IgD-negative memory B cell (primary cell): ENCODE results near the gene ZYG11A. TPM values are rescaled to one million over a fixed set of nuclear protein-coding genes. Genes with fewer than 3 reads are reported as not detected.
"Not testable (repeated sequence)": the region's sequence is repeated elsewhere in the genome, so short reads cannot be mapped to it uniquely, and the experiment has no call there.

Experiments
- H3K27ac Mint-ChIP-seq, 3 donors: one replicate each; pipeline ENCODE4 v1.8.0; 2020 to 2022; ENCODE audit warnings: mild to moderate bottlenecking in 3 of 3, mixed read lengths in 3 of 3, moderate library complexity in 1 of 3
- H3K27me3 Mint-ChIP-seq: one replicate; pipeline ENCODE4 v1.8.0; 2021; ENCODE audit warnings: mixed read lengths
- H3K36me3 Mint-ChIP-seq: one replicate; pipeline ENCODE4 v1.8.0; 2020; ENCODE audit warnings: mild to moderate bottlenecking, mixed read lengths
- H3K4me1 Mint-ChIP-seq, 3 donors: one replicate each; pipeline ENCODE4 v1.8.0; 2020 to 2022; ENCODE audit warnings: mixed read lengths in 3 of 3, mild to moderate bottlenecking in 1 of 3
- H3K4me3 Mint-ChIP-seq, 4 donors: one replicate each; pipeline ENCODE4 v1.8.0; 2020 to 2022; ENCODE audit warnings: mild to moderate bottlenecking in 4 of 4, mixed read lengths in 4 of 4, moderate library complexity in 3 of 4
- H3K9me3 Mint-ChIP-seq, 3 donors: one replicate each; pipeline ENCODE4 v1.8.0; 2020 to 2021; ENCODE audit warnings: mixed read lengths in 3 of 3, mild to moderate bottlenecking in 1 of 3
- polyA plus RNA-seq: library from polyadenylated mRNA; unstranded; fragments of 300-500 nt; fragmentation: Illumina TruSeq; gene quantifications from one replicate; pipeline ENCODE4 v1.2.3, GENCODE V29; 2021

Gene ZYG11A
- 0.33 TPM for polyA plus RNA-seq

DNA sequence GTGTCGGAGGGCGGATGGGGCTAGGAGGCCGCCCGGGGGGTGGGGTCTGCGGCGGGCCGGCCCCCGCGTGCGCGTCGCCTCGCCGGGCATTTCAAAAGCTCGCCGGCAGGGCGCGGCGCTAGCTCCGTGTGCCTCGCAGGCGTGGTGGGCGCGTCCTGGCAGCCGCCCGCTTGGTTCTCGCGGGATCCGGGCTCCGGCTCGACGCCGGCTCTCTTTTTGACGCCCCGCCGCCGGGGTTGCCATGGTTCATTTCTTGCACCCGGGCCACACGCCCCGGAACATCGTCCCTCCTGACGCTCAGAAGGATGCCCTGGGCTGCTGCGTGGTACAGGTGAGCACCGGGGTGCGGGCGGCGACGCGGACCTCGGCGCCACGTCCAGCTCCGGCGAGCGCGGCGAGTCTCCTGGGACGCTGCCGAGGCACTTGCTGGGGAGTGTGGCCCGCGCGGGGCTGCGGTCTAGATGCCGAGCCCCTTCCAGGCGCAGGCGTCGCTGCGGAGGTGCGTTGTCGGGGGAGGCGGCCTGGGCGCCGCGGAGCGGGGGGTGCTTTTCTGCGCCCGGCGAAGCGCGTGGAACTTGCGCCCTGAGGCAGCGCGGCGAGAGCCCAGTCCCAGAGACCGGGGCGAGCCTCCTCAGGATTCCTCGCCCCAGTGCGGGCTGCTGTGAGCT, at the start of gene ZYG11A:
Gene ZYG11A, plus strand, starts transcription at position 118 of the 668 bp plus-strand sequence. Its CDS starts 124 bp downstream, at position 242.
- peak within 1 kb of the TSS; percentile 83 to 94 (median 88) for H3K4me3 Mint-ChIP-seq
- no peaks in the 10 kb centered on the region for H3K36me3 Mint-ChIP-seq
- H3K4me1 Mint-ChIP-seq, result peaks cover 3 to 10% (median 5%) of the 10 kb centered on the region in 3 donors
- H3K9me3 Mint-ChIP-seq, result no peaks in the 10 kb centered on the region
- peak within 1 kb of the TSS; percentile 60 to 89 (median 78) for H3K27ac Mint-ChIP-seq
- peaks cover 10% of the 10 kb centered on the region for H3K27me3 Mint-ChIP-seq

- H3K36me3 Mint-ChIP-seq, H3K4me3 Mint-ChIP-seq, H3K27me3 Mint-ChIP-seq, H3K4me1 Mint-ChIP-seq, H3K9me3 Mint-ChIP-seq: not testable (repeated sequence)
- peak overlapping the region in 1 of 3 donors; percentile 67 for H3K27ac Mint-ChIP-seq
Measured at GRCh38 chr1:52793717-52794116, 48.8 kb upstream of the ZYG11A start.

DNA sequence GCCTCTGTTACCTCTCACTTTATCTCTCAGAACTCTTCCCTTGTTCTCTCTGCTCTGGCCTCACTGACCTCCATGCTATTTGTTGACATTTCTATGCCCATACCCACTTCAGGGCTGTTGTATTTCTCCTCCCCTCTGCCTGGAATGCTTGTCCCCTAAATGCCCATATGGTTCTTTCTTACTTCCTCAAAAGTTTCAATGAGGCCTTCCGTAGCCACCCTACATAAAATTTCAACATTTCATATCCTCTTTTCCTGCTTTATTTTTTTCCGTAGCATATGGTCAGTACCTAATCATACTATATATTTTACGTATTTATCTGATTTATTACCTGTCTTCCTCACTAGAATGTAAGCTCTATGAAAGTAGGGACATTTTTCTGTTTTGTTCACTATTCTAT, 47.1 kb upstream of the ZYG11A start:
- Mint-ChIP-seq H3K4me1 (no peaks in the 10 kb centered on the region), H3K27me3 (no peaks in the 10 kb centered on the region), H3K9me3 (no peaks in the 10 kb centered on the region), H3K4me3 (no peak overlapping the region), H3K27ac (no peak overlapping the region), H3K36me3 (no peaks in the 10 kb centered on the region)

DNA sequence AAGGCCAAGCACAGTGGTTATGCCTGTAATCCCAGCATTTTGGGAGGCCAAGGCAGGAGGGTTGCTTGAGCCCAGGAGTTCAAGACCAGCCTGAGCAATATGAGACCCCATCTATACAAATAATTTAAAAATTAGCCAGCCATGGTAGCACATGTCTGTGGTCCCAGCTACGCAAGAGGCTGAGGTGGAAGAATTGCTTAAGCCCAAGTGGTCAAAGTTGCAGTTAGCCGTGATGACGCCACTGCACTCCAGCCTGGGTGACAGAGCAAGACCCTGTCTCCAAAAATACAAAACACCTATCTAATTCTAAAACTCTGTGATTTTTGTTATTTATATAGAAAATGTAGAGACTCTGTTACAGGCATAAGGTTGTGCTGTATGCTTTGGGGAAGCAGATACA, 44.2 kb upstream of the ZYG11A start:
- Mint-ChIP-seq H3K4me1 (no peaks in the 10 kb centered on the region), H3K27me3 (no peaks in the 10 kb centered on the region), H3K4me3 (no peak overlapping the region), H3K9me3 (no peaks in the 10 kb centered on the region), H3K36me3 (no peaks in the 10 kb centered on the region), H3K27ac (no peak overlapping the region)

- Mint-ChIP-seq H3K9me3 (no peaks in the 10 kb centered on the region), H3K27me3 (no peaks in the 10 kb centered on the region), H3K36me3 (no peaks in the 10 kb centered on the region), H3K4me1 (no peaks in the 10 kb centered on the region), H3K27ac (no peak overlapping the region), H3K4me3 (no peak overlapping the region)
Measured at GRCh38 chr1:52801011-52801410, 41.5 kb upstream of the ZYG11A start.

DNA sequence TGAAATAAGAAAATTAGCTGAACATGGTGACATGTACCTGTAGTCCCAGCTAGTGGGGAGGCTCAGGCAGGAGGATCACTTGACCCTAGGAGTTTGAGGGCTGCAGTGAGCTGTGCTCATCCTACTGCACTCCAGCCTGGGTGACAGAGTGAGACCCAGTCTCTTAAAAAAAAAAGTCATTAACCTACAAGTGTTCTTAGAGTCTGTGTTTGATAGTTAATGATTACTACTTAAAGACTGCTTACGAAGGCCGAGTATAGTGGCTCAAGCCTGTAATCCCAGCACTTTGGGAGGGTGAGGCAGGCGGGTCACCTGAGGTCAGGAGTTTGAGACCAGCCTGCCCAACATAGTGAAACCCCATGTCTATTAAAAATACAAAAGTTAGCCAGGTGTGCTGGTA, 38.5 kb upstream of the ZYG11A start:
- not testable (repeated sequence) for H3K4me1 Mint-ChIP-seq, H3K4me3 Mint-ChIP-seq, H3K36me3 Mint-ChIP-seq, H3K9me3 Mint-ChIP-seq, H3K27me3 Mint-ChIP-seq, H3K27ac Mint-ChIP-seq

DNA sequence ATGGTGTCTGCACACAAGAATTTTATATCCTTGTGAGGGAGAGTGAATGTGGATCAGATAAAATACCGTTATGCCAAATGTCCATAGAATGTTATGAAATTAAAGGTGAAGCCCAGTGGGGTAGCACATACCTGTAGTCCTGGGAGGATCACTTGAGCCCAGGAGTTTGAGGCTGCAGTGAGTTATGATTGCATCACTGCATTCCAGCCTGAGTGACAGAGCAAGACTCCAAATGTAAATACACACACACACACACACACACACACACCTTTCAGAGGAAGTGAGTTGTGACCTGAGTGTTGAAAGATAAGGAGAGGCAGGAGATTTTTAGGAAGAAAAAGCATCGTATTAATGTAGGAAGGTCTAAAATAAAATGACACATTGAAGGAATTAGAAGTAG, 28.1 kb upstream of the ZYG11A start:
- H3K27ac Mint-ChIP-seq, result no peak overlapping the region
- H3K27me3 Mint-ChIP-seq, result no peaks in the 10 kb centered on the region
- peaks cover 5% of the 10 kb centered on the region for H3K36me3 Mint-ChIP-seq
- no peaks in the 10 kb centered on the region for H3K9me3 Mint-ChIP-seq
- peaks cover 0 to 2% (median 0%) of the 10 kb centered on the region in 3 donors for H3K4me1 Mint-ChIP-seq
- H3K4me3 Mint-ChIP-seq, result no peak overlapping the region

DNA sequence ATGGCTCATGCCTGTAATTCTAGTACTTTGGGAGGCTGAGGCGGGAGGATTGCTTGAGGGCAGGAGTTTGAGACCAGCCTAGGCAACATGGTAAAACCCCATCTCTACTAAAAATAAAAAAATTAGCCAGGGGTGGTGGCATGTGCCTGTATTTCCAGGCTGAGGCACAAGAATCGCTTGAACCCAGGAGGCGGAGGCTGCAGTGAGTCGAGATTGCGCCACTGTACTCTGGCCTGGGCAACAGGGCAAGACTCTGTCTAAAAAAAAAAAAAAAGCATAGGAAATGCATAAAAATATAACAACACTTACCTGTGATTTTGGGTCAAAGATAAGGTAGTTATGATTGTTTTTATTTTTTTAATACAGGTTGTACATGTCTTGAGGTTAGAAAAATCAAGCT, 21.7 kb upstream of the ZYG11A start:
- H3K27me3 Mint-ChIP-seq, H3K9me3 Mint-ChIP-seq, H3K4me3 Mint-ChIP-seq, H3K27ac Mint-ChIP-seq, H3K36me3 Mint-ChIP-seq, H3K4me1 Mint-ChIP-seq: not testable (repeated sequence)

GRCh38 chr1:52825868-52826267, 16.7 kb upstream of the ZYG11A start:
- H3K4me1 Mint-ChIP-seq, result peaks cover 0 to 3% (median 0%) of the 10 kb centered on the region in 3 donors
- peaks cover 8% of the 10 kb centered on the region for H3K36me3 Mint-ChIP-seq
- no peaks in the 10 kb centered on the region for H3K27me3 Mint-ChIP-seq
- no peaks in the 10 kb centered on the region for H3K9me3 Mint-ChIP-seq
- H3K4me3 Mint-ChIP-seq, result no peak overlapping the region
- H3K27ac Mint-ChIP-seq, result no peak overlapping the region

DNA sequence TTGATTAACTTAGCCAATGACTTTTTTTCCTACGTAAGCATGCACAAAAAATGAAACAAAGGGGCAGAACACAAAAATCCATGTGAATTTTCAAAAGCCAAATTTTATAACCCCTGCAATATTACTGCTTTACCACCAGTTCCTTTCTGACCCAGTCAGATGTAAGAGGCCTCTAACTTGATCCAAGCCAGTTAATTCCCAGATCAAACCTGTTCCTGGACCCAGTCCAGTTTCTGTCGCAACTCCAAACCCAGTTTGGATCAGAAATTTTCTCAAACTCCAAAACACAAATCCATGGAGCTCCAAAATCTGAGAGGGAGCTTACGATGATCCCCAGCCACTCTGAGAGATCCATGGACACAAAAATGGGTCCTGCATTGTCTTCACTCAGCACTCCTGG, 7.8 kb upstream of the ZYG11A start:
- Mint-ChIP-seq H3K4me3 (no peak overlapping the region), H3K27me3 (no peaks in the 10 kb centered on the region), H3K9me3 (no peaks in the 10 kb centered on the region), H3K4me1 (no peaks in the 10 kb centered on the region), H3K36me3 (peaks cover 2% of the 10 kb centered on the region), H3K27ac (no peak overlapping the region)

DNA sequence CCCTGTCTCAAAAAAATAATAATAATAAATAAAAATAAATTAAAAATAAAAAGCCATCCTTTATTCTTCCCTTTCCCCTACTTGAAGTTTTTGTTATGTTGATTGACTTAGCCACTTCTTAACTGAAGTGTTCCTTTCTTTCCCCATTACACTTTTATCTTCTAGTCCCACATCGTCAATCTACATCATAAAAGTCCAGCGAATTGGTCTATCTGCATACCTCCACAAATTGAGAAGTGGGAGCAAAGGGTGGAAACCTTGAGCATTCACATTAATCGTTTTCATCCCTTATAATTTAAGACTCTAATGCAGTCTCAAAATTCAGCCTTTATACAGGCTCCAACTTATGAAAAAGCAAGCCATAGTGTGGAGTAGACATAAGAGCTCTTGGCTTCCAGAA, 6.5 kb upstream of the ZYG11A start:
- Mint-ChIP-seq H3K9me3 (no peaks in the 10 kb centered on the region), H3K4me3 (no peak overlapping the region), H3K36me3 (no peaks in the 10 kb centered on the region), H3K27ac (no peak overlapping the region), H3K27me3 (peaks cover 2% of the 10 kb centered on the region), H3K4me1 (no peaks in the 10 kb centered on the region)

DNA sequence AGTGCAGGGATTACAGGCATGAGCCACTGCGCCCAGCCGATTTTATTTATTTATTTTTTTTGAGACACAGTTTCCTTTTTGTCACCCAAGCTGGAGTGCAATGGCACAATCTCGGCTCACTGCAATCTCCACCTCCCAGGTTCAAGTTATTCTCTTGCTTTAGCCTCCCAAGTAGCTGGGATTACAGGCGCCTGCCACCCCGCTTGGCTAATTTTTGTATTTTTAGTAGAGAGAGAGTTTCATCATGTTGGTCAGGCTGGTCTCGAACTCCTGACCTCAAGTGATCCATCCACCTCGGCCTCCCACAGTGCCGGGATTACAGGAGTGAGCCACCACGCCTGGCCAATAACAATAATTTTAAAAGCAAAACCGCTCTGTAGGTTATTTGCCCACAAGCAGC, 3.4 kb upstream of the ZYG11A start:
- not testable (repeated sequence) for H3K27ac Mint-ChIP-seq, H3K4me3 Mint-ChIP-seq, H3K27me3 Mint-ChIP-seq, H3K9me3 Mint-ChIP-seq, H3K36me3 Mint-ChIP-seq, H3K4me1 Mint-ChIP-seq

DNA sequence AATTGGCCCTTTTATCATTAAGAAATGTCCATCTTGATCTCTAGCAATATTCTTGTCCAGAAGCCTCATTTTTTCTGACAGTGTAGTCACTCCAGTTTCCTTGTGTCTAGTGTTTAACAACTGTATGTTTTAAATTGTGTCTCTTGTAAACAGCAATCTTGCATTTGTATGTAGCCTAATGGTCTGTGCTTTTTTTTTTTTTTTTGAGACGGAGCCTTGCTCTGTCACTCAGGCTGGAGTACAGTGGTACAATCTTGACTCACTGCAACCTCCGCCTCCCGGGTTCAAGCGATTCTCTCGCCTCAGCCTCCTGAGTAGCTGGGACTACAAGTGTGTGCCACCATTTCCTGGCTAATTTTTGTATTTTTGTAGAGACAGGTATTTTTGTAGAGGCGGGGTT, 2.6 kb downstream of the ZYG11A start:
- H3K9me3 Mint-ChIP-seq, H3K36me3 Mint-ChIP-seq, H3K27me3 Mint-ChIP-seq: not testable (repeated sequence)
- H3K4me1 Mint-ChIP-seq, result peaks cover 3 to 10% (median 7%) of the 10 kb centered on the region in 3 donors
- peak overlapping the region in 1 of 3 donors; percentile 0 for H3K27ac Mint-ChIP-seq
- H3K4me3 Mint-ChIP-seq, result peak overlapping the region in 1 of 4 donors; percentile 81

- Mint-ChIP-seq H3K36me3 (no peaks in the 10 kb centered on the region), H3K27me3 (peaks cover 6% of the 10 kb centered on the region), H3K4me3 (peak overlapping the region in 1 of 4 donors; percentile 58), H3K27ac (no peak overlapping the region), H3K9me3 (no peaks in the 10 kb centered on the region), H3K4me1 (peaks cover 0 to 10% (median 5%) of the 10 kb centered on the region in 3 donors)
Measured at GRCh38 chr1:52848423-52848822, 5.9 kb downstream of the ZYG11A start.

DNA sequence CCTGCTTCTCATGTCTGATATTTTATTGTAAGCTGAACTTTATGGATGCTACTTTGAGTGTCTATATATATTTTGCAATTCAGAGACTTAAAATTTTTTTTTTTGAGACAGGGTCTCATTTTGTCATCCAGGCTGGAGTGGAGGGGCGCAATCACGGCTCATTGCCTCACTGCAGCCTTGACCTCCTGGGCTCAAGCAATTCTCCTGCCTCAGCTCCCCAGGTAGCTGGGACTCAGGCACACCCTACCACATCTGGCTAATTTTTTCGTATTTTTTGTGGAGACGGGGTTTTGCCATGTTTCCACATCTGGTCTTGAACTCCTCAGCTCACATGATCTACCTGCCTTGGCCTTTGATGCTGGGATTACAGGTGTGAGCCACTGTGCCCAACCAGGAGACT, 8.4 kb downstream of the ZYG11A start:
- H3K36me3 Mint-ChIP-seq, result no peaks in the 10 kb centered on the region
- peak overlapping the region in 1 of 3 donors; percentile 14 for H3K27ac Mint-ChIP-seq
- H3K9me3 Mint-ChIP-seq, result no peaks in the 10 kb centered on the region
- peaks cover 0 to 2% (median 0%) of the 10 kb centered on the region in 3 donors for H3K4me1 Mint-ChIP-seq
- peak overlapping the region in 1 of 4 donors; percentile 48 for H3K4me3 Mint-ChIP-seq
- peaks cover 2% of the 10 kb centered on the region for H3K27me3 Mint-ChIP-seq

GRCh38 chr1:52852854-52853253, 10.3 kb downstream of the ZYG11A start:
- no peaks in the 10 kb centered on the region for H3K9me3 Mint-ChIP-seq
- H3K36me3 Mint-ChIP-seq, result no peaks in the 10 kb centered on the region
- H3K27ac Mint-ChIP-seq, result no peak overlapping the region
- H3K4me3 Mint-ChIP-seq, result no peak overlapping the region
- peaks cover 2% of the 10 kb centered on the region for H3K27me3 Mint-ChIP-seq
- peaks cover 0 to 2% (median 0%) of the 10 kb centered on the region in 3 donors for H3K4me1 Mint-ChIP-seq
